ENCODE measurements around the gene CDH13.

DNA sequence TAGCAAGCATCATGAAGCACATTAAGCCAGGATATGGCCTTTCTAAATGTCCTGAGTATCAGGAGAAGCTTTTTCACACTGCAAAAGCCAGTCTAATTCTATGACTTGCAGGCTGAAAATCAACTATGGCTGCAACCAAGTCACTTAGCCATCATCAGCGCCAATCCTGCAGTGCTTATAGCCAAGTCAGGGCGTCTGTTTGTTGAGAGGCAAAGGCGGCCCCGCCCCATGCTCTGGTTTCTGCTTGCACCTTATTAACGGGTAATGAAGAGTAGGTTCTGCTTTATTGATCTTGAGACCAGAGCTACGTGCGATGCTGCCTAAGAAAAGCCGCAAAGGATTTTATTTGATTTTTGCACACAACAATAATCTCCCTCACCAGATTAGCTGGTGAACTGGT is 88.4 kb downstream of the CDH13 start:
- TF ChIP-seq ELK4 (IDR thresholded peaks at IDR 0.05; ENCODE audit: borderline replicate concordance, low read depth, low read length), result no peak
- TF ChIP-seq, protein P1, sequence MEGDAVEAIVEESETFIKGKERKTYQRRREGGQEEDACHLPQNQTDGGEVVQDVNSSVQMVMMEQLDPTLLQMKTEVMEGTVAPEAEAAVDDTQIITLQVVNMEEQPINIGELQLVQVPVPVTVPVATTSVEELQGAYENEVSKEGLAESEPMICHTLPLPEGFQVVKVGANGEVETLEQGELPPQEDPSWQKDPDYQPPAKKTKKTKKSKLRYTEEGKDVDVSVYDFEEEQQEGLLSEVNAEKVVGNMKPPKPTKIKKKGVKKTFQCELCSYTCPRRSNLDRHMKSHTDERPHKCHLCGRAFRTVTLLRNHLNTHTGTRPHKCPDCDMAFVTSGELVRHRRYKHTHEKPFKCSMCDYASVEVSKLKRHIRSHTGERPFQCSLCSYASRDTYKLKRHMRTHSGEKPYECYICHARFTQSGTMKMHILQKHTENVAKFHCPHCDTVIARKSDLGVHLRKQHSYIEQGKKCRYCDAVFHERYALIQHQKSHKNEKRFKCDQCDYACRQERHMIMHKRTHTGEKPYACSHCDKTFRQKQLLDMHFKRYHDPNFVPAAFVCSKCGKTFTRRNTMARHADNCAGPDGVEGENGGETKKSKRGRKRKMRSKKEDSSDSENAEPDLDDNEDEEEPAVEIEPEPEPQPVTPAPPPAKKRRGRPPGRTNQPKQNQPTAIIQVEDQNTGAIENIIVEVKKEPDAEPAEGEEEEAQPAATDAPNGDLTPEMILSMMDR (tag by site-specific recombination; IDR thresholded peaks at IDR 0.05), result no peak
- TF ChIP-seq ZNF621 (tag by site-specific recombination; IDR thresholded peaks at IDR 0.05), result no peak
- TF ChIP-seq, protein P2, sequence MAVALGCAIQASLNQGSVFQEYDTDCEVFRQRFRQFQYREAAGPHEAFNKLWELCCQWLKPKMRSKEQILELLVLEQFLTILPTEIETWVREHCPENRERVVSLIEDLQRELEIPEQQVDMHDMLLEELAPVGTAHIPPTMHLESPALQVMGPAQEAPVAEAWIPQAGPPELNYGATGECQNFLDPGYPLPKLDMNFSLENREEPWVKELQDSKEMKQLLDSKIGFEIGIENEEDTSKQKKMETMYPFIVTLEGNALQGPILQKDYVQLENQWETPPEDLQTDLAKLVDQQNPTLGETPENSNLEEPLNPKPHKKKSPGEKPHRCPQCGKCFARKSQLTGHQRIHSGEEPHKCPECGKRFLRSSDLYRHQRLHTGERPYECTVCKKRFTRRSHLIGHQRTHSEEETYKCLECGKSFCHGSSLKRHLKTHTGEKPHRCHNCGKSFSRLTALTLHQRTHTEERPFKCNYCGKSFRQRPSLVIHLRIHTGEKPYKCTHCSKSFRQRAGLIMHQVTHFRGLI (tag by site-specific recombination; IDR thresholded peaks at IDR 0.05), result no peak
- TF ChIP-seq REST (tag by site-specific recombination; IDR thresholded peaks at IDR 0.05), result no peak

All from HEK293 (cell line).